ENCODE results near the gene MRS2. TPM values are rescaled to one million over a fixed set of nuclear protein-coding genes. Genes with fewer than 3 reads are reported as not detected.

The MRS2 gene
- total RNA-seq, 4 donors from 2014 or later = 24.5 to 30.7 (median 25.5) TPM

DNA sequence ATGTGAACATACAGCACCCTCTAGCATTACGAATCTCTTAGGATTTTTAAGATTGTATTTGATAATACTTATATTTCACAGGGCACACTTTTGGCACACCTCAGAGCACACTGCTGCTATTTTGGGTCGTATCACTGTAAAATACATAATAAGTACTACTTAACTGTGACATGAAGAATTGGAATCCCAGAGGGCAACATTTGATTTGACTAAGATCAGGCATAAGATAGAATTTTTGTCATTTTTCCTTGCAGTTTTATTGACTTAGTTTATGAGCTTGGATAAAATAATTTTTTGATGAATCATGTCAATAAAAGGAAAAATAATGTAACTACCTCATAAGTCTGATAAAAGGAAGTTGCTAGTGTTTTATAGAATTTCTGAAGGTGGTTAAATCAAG is 22.4 kb downstream of the MRS2 start:
- no peaks in the 10 kb centered on the region for H3K4me1 ChIP-seq
- no peak overlapping the region for H3K4me3 ChIP-seq
- intact Hi-C loops (cut with DNase I) = loop anchor here (10.0 kb wide), 1 partner anchor 280 kb away; no protein-coding TSS in a partner anchor
- WGBS = 86% methylated on average over 2 of the region's 2 CpGs
- DNase-seq (ENCODE audit: extremely low spot score) = no peak
- no peak overlapping the region for H3K27ac ChIP-seq (replicated peaks in 1 of 4)
- peaks cover 44 to 85% (median 61%) of the 10 kb centered on the region in 4 donors for H3K36me3 ChIP-seq
- TF ChIP-seq POLR2A (IDR thresholded peaks at IDR 0.05; ENCODE audit: low read depth) (no peak), EP300 (IDR thresholded peaks at IDR 0.05) (no peak), POLR2AphosphoS5 (IDR thresholded peaks at IDR 0.05) (no peak)
- TF ChIP-seq, protein P1, sequence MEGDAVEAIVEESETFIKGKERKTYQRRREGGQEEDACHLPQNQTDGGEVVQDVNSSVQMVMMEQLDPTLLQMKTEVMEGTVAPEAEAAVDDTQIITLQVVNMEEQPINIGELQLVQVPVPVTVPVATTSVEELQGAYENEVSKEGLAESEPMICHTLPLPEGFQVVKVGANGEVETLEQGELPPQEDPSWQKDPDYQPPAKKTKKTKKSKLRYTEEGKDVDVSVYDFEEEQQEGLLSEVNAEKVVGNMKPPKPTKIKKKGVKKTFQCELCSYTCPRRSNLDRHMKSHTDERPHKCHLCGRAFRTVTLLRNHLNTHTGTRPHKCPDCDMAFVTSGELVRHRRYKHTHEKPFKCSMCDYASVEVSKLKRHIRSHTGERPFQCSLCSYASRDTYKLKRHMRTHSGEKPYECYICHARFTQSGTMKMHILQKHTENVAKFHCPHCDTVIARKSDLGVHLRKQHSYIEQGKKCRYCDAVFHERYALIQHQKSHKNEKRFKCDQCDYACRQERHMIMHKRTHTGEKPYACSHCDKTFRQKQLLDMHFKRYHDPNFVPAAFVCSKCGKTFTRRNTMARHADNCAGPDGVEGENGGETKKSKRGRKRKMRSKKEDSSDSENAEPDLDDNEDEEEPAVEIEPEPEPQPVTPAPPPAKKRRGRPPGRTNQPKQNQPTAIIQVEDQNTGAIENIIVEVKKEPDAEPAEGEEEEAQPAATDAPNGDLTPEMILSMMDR (IDR thresholded peaks at IDR 0.05) = no peak
- H3K9me3 ChIP-seq = no peaks in the 10 kb centered on the region
- no peaks in the 10 kb centered on the region for H3K27me3 ChIP-seq

GRCh38 chr6:24426729-24427446 is 24.2 kb downstream of the MRS2 start:
- TF ChIP-seq POLR2A (IDR thresholded peaks at IDR 0.05; ENCODE audit: low read depth) = no peak
- TF ChIP-seq POLR2AphosphoS5 (IDR thresholded peaks at IDR 0.05) = no peak
- no peak for TF ChIP-seq EP300 (IDR thresholded peaks at IDR 0.05)
- TF ChIP-seq, protein P1 (IDR thresholded peaks at IDR 0.05) = no peak
- 88% methylated on average over 10 of the region's 10 CpGs for WGBS
- H3K36me3 ChIP-seq = peaks cover 32 to 72% (median 47%) of the 10 kb centered on the region in 4 donors
- DNase-seq (ENCODE audit: extremely low spot score) = no peak
- H3K4me3 ChIP-seq = no peak overlapping the region
- no peaks in the 10 kb centered on the region for H3K9me3 ChIP-seq
- no peaks in the 10 kb centered on the region for H3K27me3 ChIP-seq
- no peak overlapping the region for H3K27ac ChIP-seq (replicated peaks in 1 of 4)
- H3K4me1 ChIP-seq = no peaks in the 10 kb centered on the region
- intact Hi-C loops (cut with DNase I) = loop anchor here (10.0 kb wide), 1 partner anchor 278 kb away; no protein-coding TSS in a partner anchor

DNA sequence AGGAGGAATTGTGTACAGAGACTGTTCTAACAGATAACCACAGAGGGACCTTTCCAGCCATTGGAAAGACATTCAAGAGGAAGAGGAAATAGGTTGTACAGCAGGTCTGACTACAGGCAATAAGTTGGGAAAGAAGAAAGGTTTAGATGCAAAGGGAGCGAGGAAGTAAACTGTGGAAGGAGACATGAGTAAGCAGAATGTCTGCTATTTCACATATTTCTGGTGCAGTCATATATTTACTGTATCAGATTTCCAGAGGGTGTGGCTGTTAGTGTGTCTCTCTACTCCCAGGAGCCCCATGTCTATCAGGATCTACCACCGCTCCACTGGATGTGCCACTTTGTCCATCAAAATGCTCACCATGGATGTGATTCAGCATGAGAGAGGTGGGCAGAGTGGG is 25.9 kb downstream of the MRS2 start:
- Histone ChIP-seq H3K4me3 (no peak overlapping the region), H3K4me1 (no peaks in the 10 kb centered on the region), H3K27ac (replicated peaks in 1 of 4) (no peak overlapping the region), H3K36me3 (peaks cover 20 to 58% (median 33%) of the 10 kb centered on the region in 4 donors), H3K9me3 (no peaks in the 10 kb centered on the region), H3K27me3 (no peaks in the 10 kb centered on the region)
- TF ChIP-seq, protein P1 (IDR thresholded peaks at IDR 0.05) = no peak
- TF ChIP-seq EP300 (IDR thresholded peaks at IDR 0.05) = no peak
- TF ChIP-seq POLR2A (IDR thresholded peaks at IDR 0.05; ENCODE audit: low read depth) = no peak
- TF ChIP-seq POLR2AphosphoS5 (IDR thresholded peaks at IDR 0.05) = no peak
- no peak for DNase-seq (ENCODE audit: extremely low spot score)
- intact Hi-C loops (cut with DNase I) = loop anchor here (10.0 kb wide), 1 partner anchor 276 kb away; no protein-coding TSS in a partner anchor
- WGBS = 94% methylated on average over 2 of the region's 2 CpGs

DNA sequence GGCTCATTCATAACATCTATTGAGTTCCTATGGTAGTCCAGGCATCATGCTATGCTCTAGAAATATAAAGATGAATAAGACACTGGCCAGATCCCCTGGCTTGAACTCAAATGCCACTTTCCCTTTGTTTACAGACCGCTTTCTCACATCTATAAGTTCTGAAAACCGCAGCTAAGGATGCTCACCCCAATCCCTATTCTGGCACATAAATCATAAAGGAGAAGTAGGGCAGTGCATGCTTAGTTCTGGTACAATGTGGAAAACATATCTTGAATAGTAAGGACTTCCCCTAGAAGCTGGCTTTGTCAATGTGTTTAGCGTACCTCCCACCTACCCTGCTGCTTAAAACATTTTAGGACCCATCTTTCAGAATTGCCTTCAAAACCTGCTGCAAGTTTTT is 26.4 kb downstream of the MRS2 start:
- Histone ChIP-seq H3K36me3 (peaks cover 16 to 58% (median 28%) of the 10 kb centered on the region in 4 donors), H3K9me3 (no peaks in the 10 kb centered on the region), H3K4me3 (no peak overlapping the region), H3K27ac (replicated peaks in 1 of 4) (no peak overlapping the region), H3K4me1 (no peaks in the 10 kb centered on the region), H3K27me3 (no peaks in the 10 kb centered on the region)
- TF ChIP-seq POLR2AphosphoS5 (IDR thresholded peaks at IDR 0.05) (no peak), POLR2A (IDR thresholded peaks at IDR 0.05; ENCODE audit: low read depth) (no peak)
- WGBS = 74% methylated on average over 3 of the region's 3 CpGs
- no peak for DNase-seq (ENCODE audit: extremely low spot score)
- intact Hi-C loops (cut with DNase I) = loop anchor here (10.0 kb wide), 1 partner anchor 276 kb away; no protein-coding TSS in a partner anchor

DNA sequence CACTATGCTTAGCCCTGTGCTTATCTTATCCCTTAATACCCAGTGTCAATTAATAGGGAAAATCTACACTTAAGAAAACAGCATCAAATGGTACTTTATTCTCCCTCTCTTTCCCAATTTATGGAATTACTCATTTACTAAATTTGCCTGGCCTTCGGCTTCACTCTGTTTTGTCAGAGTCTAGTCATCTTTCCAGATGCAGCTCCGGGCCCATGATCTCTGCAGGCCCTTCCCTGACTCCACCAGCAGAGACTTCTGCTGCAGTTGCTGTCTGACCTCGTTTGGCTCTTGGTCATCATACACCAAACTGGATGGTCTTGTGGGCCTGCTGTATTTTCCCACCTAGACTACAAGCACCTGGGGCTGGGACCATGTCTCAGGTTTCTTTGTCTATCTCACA is 27.4 kb downstream of the MRS2 start:
- WGBS = 77% methylated on average over 2 of the region's 3 CpGs
- TF ChIP-seq, protein P1 (IDR thresholded peaks at IDR 0.05) = no peak
- TF ChIP-seq POLR2AphosphoS5 (IDR thresholded peaks at IDR 0.05) (no peak), POLR2A (IDR thresholded peaks at IDR 0.05; ENCODE audit: low read depth) (no peak)
- intact Hi-C loops (cut with DNase I) = loop anchor here (5.0 kb wide), 1 partner anchor 92 kb away; no protein-coding TSS in a partner anchor

More for the DNA sequence above, 27.4 kb downstream of the MRS2 start:
- Histone ChIP-seq H3K9me3 (no peaks in the 10 kb centered on the region), H3K27me3 (no peaks in the 10 kb centered on the region), H3K4me3 (no peak overlapping the region), H3K4me1 (no peaks in the 10 kb centered on the region), H3K27ac (replicated peaks in 1 of 4) (no peak overlapping the region), H3K36me3 (peaks cover 7 to 53% (median 18%) of the 10 kb centered on the region in 4 donors)
- DNase-seq (ENCODE audit: extremely low spot score) = no peak
